Endothelial cell of umbilical vein (primary cell): Measurements from ENCODE around the gene ZFR2. TPM values are rescaled to one million over a fixed set of nuclear protein-coding genes. Genes with fewer than 3 reads are reported as not detected.

Source experiments
- BruUV-seq: library from RNA; stranded (reverse); fragments of 400-500 nt; replicated peaks from 2 replicates; lab custom pipeline; 2021; lab: Mats Ljungman, UMichigan
- CTCF ChIA-PET: fragments of 300-600, 350-600 bp; sonication (Branson Sonifier 250); formaldehyde crosslinking; loops from one replicate; lab custom pipeline; 2021; ENCODE audit warnings: antibody characterized with exemption, inconsistent platforms; lab: Charles Lee
- POLR2A ChIA-PET: fragments of 300-600, 350-600 bp; sonication (Branson Sonifier 250); formaldehyde crosslinking; loops from one replicate; lab custom pipeline; 2021; ENCODE audit warnings: antibody characterized with exemption, inconsistent platforms; lab: Charles Lee
- DNase-seq: peaks from one replicate; pipeline ENCODE4 v3.0.0-alpha.2; 2011; ENCODE audit warnings: low read depth, low spot score
- FAIRE-seq: peaks from 2 replicates; lab custom pipeline; 2011; peaks lifted over from hg19 to GRCh38; lab: Jason Lieb, UNC
- H2AFZ ChIP-seq: 2 replicates; pipeline ENCODE4 v1.6.0; 2012; ENCODE audit warnings: low read depth, low read length, control low read depth, inconsistent platforms
- H3K27ac ChIP-seq: 2 replicates; pipeline ENCODE4 v1.5.1; 2011; ENCODE audit warnings: low read depth, mild to moderate bottlenecking, control low read depth, low read length, moderate library complexity; ENCODE audit not compliant: insufficient read depth
- H3K27me3 ChIP-seq, 2 experiments: 2 replicates each; pipeline versions ENCODE4 v1.6.0 to v1.6.1; 2011; ENCODE audit warnings: low read length in 2 of 2, mixed read lengths in 1 of 2; ENCODE audit not compliant: control insufficient read depth in 2 of 2, insufficient read depth in 2 of 2
- H3K36me3 ChIP-seq, 2 experiments: 2 replicates in 1 of 2; 3 replicates in 1 of 2; pipeline ENCODE4 v1.5.1; 2011; ENCODE audit warnings: low read length in 2 of 2, mild to moderate bottlenecking in 1 of 2, moderate library complexity in 1 of 2; ENCODE audit not compliant: control insufficient read depth in 2 of 2, insufficient read depth in 2 of 2; ENCODE audit errors: extremely low read depth in 1 of 2
- H3K4me1 ChIP-seq: 3 replicates; pipeline ENCODE4 v1.5.1; 2011; ENCODE audit warnings: mild to moderate bottlenecking, low read length; ENCODE audit not compliant: control insufficient read depth, insufficient read depth; ENCODE audit errors: extremely low read depth
- H3K4me2 ChIP-seq: 2 replicates; pipeline ENCODE4 v1.6.1; 2011; ENCODE audit warnings: low read length, control low read depth, mixed read lengths; ENCODE audit not compliant: insufficient read depth
- H3K4me3 ChIP-seq, 3 experiments: fragments of 200-600 bp in 1 of 3; sonication (generic), shearing (Covaris generic) in 1 of 3; replicated peaks in 1 of 3; 2 replicates each; pipeline ENCODE4 v1.5.1; 2011 to 2016; ENCODE audit warnings: control low read depth in 3 of 3, low read length in 3 of 3, mild to moderate bottlenecking in 2 of 3, inconsistent platforms in 1 of 3, low read depth in 1 of 3, moderate library complexity in 1 of 3; ENCODE audit not compliant: insufficient read depth in 1 of 3
- H3K79me2 ChIP-seq: 2 replicates; pipeline ENCODE4 v1.6.0; 2012; ENCODE audit warnings: low read length, inconsistent platforms; ENCODE audit not compliant: control insufficient read depth, insufficient read depth
- H3K9ac ChIP-seq: replicated peaks from 2 replicates; pipeline ENCODE3; 2011; ENCODE audit warnings: low read length, control low read depth; ENCODE audit not compliant: insufficient read depth; ENCODE audit errors: extremely low read depth
- H3K9me1 ChIP-seq: replicated peaks from 3 replicates; pipeline ENCODE4 v1.6.0; 2011; ENCODE audit warnings: mild to moderate bottlenecking, low read length; ENCODE audit not compliant: control insufficient read depth, insufficient read depth; ENCODE audit errors: extremely low read depth
- H3K9me3 ChIP-seq: replicated peaks from 2 replicates; pipeline ENCODE4 v1.5.1; 2012; ENCODE audit warnings: low read length, inconsistent platforms; ENCODE audit not compliant: control insufficient read depth, insufficient read depth
- H4K20me1 ChIP-seq: replicated peaks from 2 replicates; pipeline ENCODE3; 2011; ENCODE audit warnings: mild to moderate bottlenecking, low read length; ENCODE audit not compliant: control insufficient read depth, insufficient read depth; ENCODE audit errors: extremely low read depth
- EZH2 ChIP-seq: IDR thresholded peaks from 2 replicates; pipeline ENCODE4 v1.6.1; 2012; ENCODE audit warnings: borderline replicate concordance, low read depth, mild to moderate bottlenecking, moderate library complexity, low read length, inconsistent platforms; ENCODE audit not compliant: severe bottlenecking
- FOS ChIP-seq: IDR thresholded peaks from 2 replicates; pipeline ENCODE4 v1.6.1; 2011; ENCODE audit warnings: mild to moderate bottlenecking, low read length, moderate library complexity, borderline replicate concordance; ENCODE audit not compliant: insufficient read depth
- GATA2 ChIP-seq: IDR thresholded peaks from 2 replicates; pipeline ENCODE4 v1.7.0; 2011; ENCODE audit warnings: low read depth, mild to moderate bottlenecking, moderate library complexity, mixed read lengths, low read length; ENCODE audit not compliant: insufficient read length, insufficient read depth
- JUN ChIP-seq: IDR thresholded peaks from 2 replicates; pipeline ENCODE4 v1.6.1; 2011; ENCODE audit warnings: borderline replicate concordance, low read depth; ENCODE audit not compliant: insufficient read length, insufficient read depth
- MYC ChIP-seq: IDR thresholded peaks from one replicate; pipeline ENCODE4 v1.6.1; 2011; ENCODE audit warnings: mild to moderate bottlenecking, low read depth, low read length
- POLR2A ChIP-seq: IDR thresholded peaks from 2 replicates; pipeline ENCODE4 v1.6.1; 2012; ENCODE audit warnings: low read depth, mild to moderate bottlenecking, control low read depth, low read length
- POLR2AphosphoS5 ChIP-seq: IDR thresholded peaks from 2 replicates; pipeline ENCODE4 v1.6.1; 2012; ENCODE audit warnings: low read depth, mild to moderate bottlenecking, control low read depth, low read length, moderate library complexity; ENCODE audit not compliant: insufficient read depth
- dilution Hi-C: fragments of 300-500 bp; cut with MboI; formaldehyde crosslinking; loops from one replicate; pipeline ENCODE4 v1.15.0; 2019; ENCODE audit warnings: low sequenced_read_pairs; ENCODE audit not compliant: extremely low pct_ligation_motif_present
- intact Hi-C: fragments of 100-400 bp; cut with micrococcal nuclease; formaldehyde crosslinking; loops from one replicate; pipeline ENCODE4 v1.10.0; 2022
- polyA plus RNA-seq, 4 experiments: library from polyadenylated mRNA; depleted of rRNA in 3 of 4; stranded (reverse) in 3 of 4; unstranded in 1 of 4; fragments of >200 nt; gene quantifications; 2 replicates each; pipeline versions ENCODE4 v1.2.1 to v1.2.3, GENCODE V29; 2011 to 2012; ENCODE audit warnings: missing spikeins in 1 of 4
- total RNA-seq: library from RNA; stranded (reverse); gene quantifications from 2 replicates; pipeline ENCODE4 v1.2.3, GENCODE V29; 2021
- TF ChIP-seq, protein P1 (sequence below), 2 donors: IDR thresholded peaks; 1 replicate in 1 of 2; 2 replicates in 1 of 2; pipeline ENCODE4 v1.5.1; 2011; ENCODE audit warnings: low read length in 2 of 2, mild to moderate bottlenecking in 2 of 2, moderate library complexity in 2 of 2, control low read depth in 1 of 2, inconsistent platforms in 1 of 2, low read depth in 1 of 2; ENCODE audit not compliant: insufficient read depth in 1 of 2; ENCODE audit errors: extremely low read depth in 1 of 2

Gene ZFR2
- total and polyA plus RNA-seq, 2 donors (not counting 3 experiments of a cell fraction or from before 2014, with no cell fraction given) = not detected

DNA sequence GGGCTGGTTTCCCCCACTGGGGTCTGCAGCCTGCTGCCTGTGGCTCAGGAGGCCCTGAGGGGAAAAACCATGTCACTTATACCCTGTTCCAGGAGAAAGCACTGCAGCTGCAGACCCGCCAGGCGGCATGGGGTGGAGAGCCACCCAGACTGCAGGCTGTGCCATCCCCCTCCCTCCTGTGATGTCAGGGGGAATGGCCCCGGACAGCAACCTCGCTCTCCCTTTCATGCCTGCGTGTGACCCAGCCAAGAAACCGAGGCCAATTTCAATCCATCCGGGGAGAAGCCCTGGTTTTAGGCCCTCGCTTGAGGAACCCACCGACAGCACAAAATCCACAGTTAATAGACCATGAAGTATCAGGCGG lies 45.5 kb downstream of the ZFR2 start:
- Histone ChIP-seq H3K27ac (no peak overlapping the region), H3K9me3 (no peaks in the 10 kb centered on the region), H3K9ac (no peak overlapping the region), H3K4me2 (no peak overlapping the region), H2AFZ (no peak overlapping the region), H3K4me1 (no peaks in the 10 kb centered on the region), H3K27me3 (no peaks in the 10 kb centered on the region), H4K20me1 (no peaks in the 10 kb centered on the region), H3K79me2 (no peaks in the 10 kb centered on the region), H3K36me3 (no peaks in the 10 kb centered on the region), H3K9me1 (no peaks in the 10 kb centered on the region), H3K4me3 (no peak overlapping the region)
- ChIA-PET CTCF (interaction anchor here (1.0 to 2.2 kb wide), 6 partner anchors 7 to 157 kb away, joined by 3 to 19 read pairs (median 8); partner anchors contain the start of gene PIP5K1C), POLR2A (no interaction called here)
- DNase-seq = no peak
- TF ChIP-seq, protein P1, sequence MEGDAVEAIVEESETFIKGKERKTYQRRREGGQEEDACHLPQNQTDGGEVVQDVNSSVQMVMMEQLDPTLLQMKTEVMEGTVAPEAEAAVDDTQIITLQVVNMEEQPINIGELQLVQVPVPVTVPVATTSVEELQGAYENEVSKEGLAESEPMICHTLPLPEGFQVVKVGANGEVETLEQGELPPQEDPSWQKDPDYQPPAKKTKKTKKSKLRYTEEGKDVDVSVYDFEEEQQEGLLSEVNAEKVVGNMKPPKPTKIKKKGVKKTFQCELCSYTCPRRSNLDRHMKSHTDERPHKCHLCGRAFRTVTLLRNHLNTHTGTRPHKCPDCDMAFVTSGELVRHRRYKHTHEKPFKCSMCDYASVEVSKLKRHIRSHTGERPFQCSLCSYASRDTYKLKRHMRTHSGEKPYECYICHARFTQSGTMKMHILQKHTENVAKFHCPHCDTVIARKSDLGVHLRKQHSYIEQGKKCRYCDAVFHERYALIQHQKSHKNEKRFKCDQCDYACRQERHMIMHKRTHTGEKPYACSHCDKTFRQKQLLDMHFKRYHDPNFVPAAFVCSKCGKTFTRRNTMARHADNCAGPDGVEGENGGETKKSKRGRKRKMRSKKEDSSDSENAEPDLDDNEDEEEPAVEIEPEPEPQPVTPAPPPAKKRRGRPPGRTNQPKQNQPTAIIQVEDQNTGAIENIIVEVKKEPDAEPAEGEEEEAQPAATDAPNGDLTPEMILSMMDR (IDR thresholded peaks at IDR 0.05; ENCODE audit: extremely low read depth in 1 of 2, insufficient read depth in 1 of 2, low read depth in 1 of 2, low read length in 2 of 2) = no peak
- no peak for TF ChIP-seq FOS
- TF ChIP-seq GATA2 = no peak
- no peak for TF ChIP-seq EZH2
- TF ChIP-seq POLR2A = no peak
- TF ChIP-seq MYC = no peak
- no peak for TF ChIP-seq JUN
- no peak for TF ChIP-seq POLR2AphosphoS5
- intact Hi-C loops (no loop called here), dilution Hi-C loops (no loop called here)
- FAIRE-seq = no peak
- BruUV-seq = no TSS peak
